ENCODE data around the gene ELOVL5. TPM values are rescaled to one million over a fixed set of nuclear protein-coding genes. Genes with fewer than 3 reads are reported as not detected.

Gene ELOVL5
- total and polyA plus RNA-seq, 12 donors = 31.4 to 1,320 (median 161) TPM

GRCh38 chr6:53353624-53354023, 4.9 kb upstream of the ELOVL5 start:
- no peak for TF ChIP-seq POLR2A (IDR thresholded peaks at IDR 0.05)
- TF ChIP-seq, protein P1, sequence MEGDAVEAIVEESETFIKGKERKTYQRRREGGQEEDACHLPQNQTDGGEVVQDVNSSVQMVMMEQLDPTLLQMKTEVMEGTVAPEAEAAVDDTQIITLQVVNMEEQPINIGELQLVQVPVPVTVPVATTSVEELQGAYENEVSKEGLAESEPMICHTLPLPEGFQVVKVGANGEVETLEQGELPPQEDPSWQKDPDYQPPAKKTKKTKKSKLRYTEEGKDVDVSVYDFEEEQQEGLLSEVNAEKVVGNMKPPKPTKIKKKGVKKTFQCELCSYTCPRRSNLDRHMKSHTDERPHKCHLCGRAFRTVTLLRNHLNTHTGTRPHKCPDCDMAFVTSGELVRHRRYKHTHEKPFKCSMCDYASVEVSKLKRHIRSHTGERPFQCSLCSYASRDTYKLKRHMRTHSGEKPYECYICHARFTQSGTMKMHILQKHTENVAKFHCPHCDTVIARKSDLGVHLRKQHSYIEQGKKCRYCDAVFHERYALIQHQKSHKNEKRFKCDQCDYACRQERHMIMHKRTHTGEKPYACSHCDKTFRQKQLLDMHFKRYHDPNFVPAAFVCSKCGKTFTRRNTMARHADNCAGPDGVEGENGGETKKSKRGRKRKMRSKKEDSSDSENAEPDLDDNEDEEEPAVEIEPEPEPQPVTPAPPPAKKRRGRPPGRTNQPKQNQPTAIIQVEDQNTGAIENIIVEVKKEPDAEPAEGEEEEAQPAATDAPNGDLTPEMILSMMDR (IDR thresholded peaks at IDR 0.05) = no peak
- Histone ChIP-seq H3K27me3 (no peaks in the 10 kb centered on the region), H3K4me3 (no peak overlapping the region), H3K36me3 (replicated peaks in 1 of 2) (no peaks in the 10 kb centered on the region), H3K4me1 (replicated peaks in 1 of 2) (peaks cover 4% of the 10 kb centered on the region in 2 donors), H3K9me3 (replicated peaks in 1 of 3) (no peaks in the 10 kb centered on the region), H3K27ac (no peak overlapping the region)
- intact Hi-C loops (cut with DNase I) = no loop called here
- 84 to 92% (median 87%) methylated on average over 1 of the region's 1 CpG for WGBS, 4 donors
- no peak for DNase-seq

DNA sequence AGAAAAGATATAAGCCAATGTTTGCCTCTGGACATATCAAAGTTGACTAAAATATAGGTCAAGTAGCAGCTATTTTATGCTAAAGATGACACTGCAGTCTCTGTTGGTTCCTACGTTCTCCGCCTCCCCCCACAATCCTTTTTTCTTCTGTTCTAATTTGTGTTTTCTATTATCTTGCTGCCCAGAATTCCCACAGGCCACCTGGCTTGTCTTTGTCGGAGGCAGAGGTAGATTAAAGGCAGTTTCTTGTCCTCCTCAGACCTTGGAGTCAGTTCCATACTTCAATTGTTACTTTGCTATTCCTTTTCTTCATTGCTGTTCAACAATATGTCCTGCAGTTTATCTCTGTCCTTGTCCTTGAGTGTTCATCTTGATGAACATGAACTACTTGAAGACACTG, 3.6 kb upstream of the ELOVL5 start:
- Histone ChIP-seq H3K36me3 (replicated peaks in 1 of 2) (no peaks in the 10 kb centered on the region), H3K4me3 (no peak overlapping the region), H3K4me1 (replicated peaks in 1 of 2) (no peaks in the 10 kb centered on the region), H3K27me3 (no peaks in the 10 kb centered on the region), H3K9me3 (replicated peaks in 1 of 3) (no peaks in the 10 kb centered on the region), H3K27ac (no peak overlapping the region)
- no peak for DNase-seq
- TF ChIP-seq POLR2A (IDR thresholded peaks at IDR 0.05) = no peak
- TF ChIP-seq, protein P1 (IDR thresholded peaks at IDR 0.05) = no peak
- intact Hi-C loops (cut with DNase I) = no loop called here
- 83 to 89% (median 84%) methylated on average over 3 of the region's 3 CpGs for WGBS, 4 donors

- peak overlapping the region; percentile 77 to 100 (median 98) for H3K27ac ChIP-seq
- intact Hi-C loops (cut with DNase I) = loop anchor here in 1 of 2 donors (10.0 kb wide), 2 partner anchors 136 to 174 kb away; no protein-coding TSS in a partner anchor
- peak; percentile 43 to 81 for TF ChIP-seq POLR2A (IDR thresholded peaks at IDR 0.05)
- TF ChIP-seq, protein P1 (IDR thresholded peaks at IDR 0.05) = no peak
- no peak for DNase-seq
- H3K4me3 ChIP-seq = peak overlapping the region in 3 of 4 donors; percentile 44 to 87 (median 86)
- H3K27me3 ChIP-seq = no peaks in the 10 kb centered on the region
- H3K36me3 ChIP-seq (replicated peaks in 1 of 2) = no peaks in the 10 kb centered on the region
- H3K4me1 ChIP-seq (replicated peaks in 1 of 2) = peaks cover 5 to 16% of the 10 kb centered on the region in 2 donors
- no peaks in the 10 kb centered on the region for H3K9me3 ChIP-seq (replicated peaks in 1 of 3)
- WGBS, 4 donors = 1 to 3% (median 2%) methylated on average over 9 to 15 of the region's 15 CpGs
These were observed 501 bp upstream of the ELOVL5 start for GRCh38 chr6:53349209-53349693.

DNA sequence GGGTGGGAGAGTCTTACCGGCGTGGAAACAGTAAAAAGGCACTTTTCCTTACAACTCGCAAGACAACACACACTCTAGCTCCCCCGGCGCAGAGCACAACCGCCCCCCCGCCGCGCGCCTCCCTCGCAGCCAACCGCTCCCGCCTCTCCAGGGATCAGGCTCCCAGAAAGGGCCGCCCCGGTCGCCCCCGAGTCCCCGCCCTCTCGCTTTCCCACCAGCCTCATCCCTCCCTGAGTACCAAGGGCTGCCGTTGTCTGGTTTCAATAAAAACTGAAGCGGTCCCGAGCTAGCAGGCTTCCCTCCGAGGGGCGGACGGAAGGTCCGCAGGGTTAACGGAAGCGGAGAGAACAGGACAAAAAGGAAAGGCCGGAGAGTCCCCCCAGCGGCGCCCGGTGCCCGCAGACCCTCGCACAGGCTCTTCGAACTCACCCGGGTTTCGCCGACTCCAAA, 804 bp downstream of the ELOVL5 start:
- Histone ChIP-seq H3K27ac (peak overlapping the region; percentile 77 to 100 (median 98)), H3K27me3 (no peaks in the 10 kb centered on the region), H3K36me3 (replicated peaks in 1 of 2) (no peaks in the 10 kb centered on the region), H3K4me1 (replicated peaks in 1 of 2) (peaks cover 5 to 20% of the 10 kb centered on the region in 2 donors), H3K4me3 (peak overlapping the region; percentile 46 to 87 (median 72)), H3K9me3 (replicated peaks in 1 of 3) (no peaks in the 10 kb centered on the region)
- peak; percentile 78 to 90 (median 84) for DNase-seq
- intact Hi-C loops (cut with DNase I) = loop anchor here in 1 of 2 donors (10.0 kb wide), 2 partner anchors 137 to 173 kb away; no protein-coding TSS in a partner anchor
- TF ChIP-seq, protein P1 (IDR thresholded peaks at IDR 0.05) = no peak
- peak in 1 of 2 donors; percentile 57 for TF ChIP-seq POLR2A (IDR thresholded peaks at IDR 0.05)
- 0 to 2% (median 1%) methylated on average over 11 to 38 of the region's 38 CpGs for WGBS, 4 donors

Data from adrenal gland (tissue), 12 donors.